DND-41 (cell line): ENCODE measurements around the gene IL3RA.
"Not testable (repeated sequence)": the region's sequence is repeated elsewhere in the genome, so short reads cannot be mapped to it uniquely, and the experiment has no call there.

Source experiments
- CTCF ChIP-seq: IDR thresholded peaks from 2 replicates; pipeline ENCODE4 v1.5.1; 2012; ENCODE audit warnings: borderline replicate concordance, low read length, moderate library complexity, mild to moderate bottlenecking; ENCODE audit not compliant: poor library complexity, severe bottlenecking; ENCODE audit errors: extremely low read depth
- EZH2 ChIP-seq: IDR thresholded peaks from 3 replicates; pipeline ENCODE4 v1.6.1; 2012; ENCODE audit warnings: borderline replicate concordance, low read depth, mild to moderate bottlenecking, moderate library complexity, low read length, inconsistent platforms; ENCODE audit not compliant: severe bottlenecking

GRCh38 chrX:1297591-1297990, 39.0 kb upstream of the IL3RA start:
- TF ChIP-seq CTCF, EZH2: not testable (repeated sequence)
